Breast epithelium (tissue), 3 donors: ENCODE results near the gene ZNF888.

Source experiments
- POLR2A ChIP-seq: fragments of 450-650 bp; IDR thresholded peaks from one replicate; pipeline ENCODE4 v1.6.1; 2016; ENCODE audit warnings: antibody characterized with exemption, mild to moderate bottlenecking, moderate library complexity
- POLR2AphosphoS5 ChIP-seq, 3 donors: sonication (generic); formaldehyde crosslinking; IDR thresholded peaks; one replicate each; pipeline ENCODE4 v1.6.1; 2017; ENCODE audit warnings: antibody characterized with exemption in 3 of 3
- TF ChIP-seq, protein P1 (sequence below), 3 donors: fragments of 450-650 bp; IDR thresholded peaks; one replicate each; pipeline ENCODE4 v1.5.1; 2016 to 2017; ENCODE audit warnings: antibody characterized with exemption in 3 of 3, mild to moderate bottlenecking in 3 of 3, moderate library complexity in 3 of 3

DNA sequence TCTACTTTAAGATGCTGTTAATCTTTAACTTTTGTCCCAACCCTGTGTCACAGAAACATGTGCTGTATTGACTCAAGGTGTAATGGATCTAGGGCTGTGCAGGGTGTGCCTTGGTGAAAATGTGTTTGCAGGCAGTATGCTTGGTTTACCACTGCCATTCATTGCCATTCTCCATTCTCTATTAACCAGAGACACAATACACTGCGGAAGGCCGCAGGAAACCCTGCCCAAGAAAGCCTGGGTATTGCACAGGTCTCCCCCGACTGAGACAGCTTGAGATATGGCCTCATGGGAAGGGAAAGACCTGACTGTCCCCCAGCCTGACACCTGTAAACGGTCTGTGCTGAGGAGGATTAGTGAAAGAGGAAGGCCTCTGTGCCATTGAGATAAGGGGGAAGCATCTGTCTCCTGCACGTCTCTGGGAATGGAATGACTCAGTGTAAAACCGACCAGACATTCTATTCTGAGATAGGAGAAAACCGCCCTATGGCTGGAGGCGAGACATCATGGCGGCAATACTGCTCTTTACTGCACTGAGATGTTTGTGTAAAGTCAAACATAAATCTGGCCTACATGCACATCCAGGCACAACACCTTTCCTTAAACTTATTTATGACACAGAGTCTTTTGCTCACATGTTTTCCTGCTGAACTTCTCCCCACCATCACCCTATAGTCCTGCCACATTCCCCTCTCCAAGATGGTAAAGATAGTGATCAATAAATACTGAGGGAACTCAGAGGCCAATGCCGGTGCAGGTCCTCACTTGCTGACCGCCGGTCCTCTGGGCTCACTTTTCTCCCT is 13.1 kb upstream of the ZNF888 start:
- no peak for TF ChIP-seq POLR2A
- TF ChIP-seq, protein P1, sequence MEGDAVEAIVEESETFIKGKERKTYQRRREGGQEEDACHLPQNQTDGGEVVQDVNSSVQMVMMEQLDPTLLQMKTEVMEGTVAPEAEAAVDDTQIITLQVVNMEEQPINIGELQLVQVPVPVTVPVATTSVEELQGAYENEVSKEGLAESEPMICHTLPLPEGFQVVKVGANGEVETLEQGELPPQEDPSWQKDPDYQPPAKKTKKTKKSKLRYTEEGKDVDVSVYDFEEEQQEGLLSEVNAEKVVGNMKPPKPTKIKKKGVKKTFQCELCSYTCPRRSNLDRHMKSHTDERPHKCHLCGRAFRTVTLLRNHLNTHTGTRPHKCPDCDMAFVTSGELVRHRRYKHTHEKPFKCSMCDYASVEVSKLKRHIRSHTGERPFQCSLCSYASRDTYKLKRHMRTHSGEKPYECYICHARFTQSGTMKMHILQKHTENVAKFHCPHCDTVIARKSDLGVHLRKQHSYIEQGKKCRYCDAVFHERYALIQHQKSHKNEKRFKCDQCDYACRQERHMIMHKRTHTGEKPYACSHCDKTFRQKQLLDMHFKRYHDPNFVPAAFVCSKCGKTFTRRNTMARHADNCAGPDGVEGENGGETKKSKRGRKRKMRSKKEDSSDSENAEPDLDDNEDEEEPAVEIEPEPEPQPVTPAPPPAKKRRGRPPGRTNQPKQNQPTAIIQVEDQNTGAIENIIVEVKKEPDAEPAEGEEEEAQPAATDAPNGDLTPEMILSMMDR (IDR thresholded peaks at IDR 0.05) = no peak
- TF ChIP-seq POLR2AphosphoS5 (IDR thresholded peaks at IDR 0.05) = no peak
